Lung (tissue), 12 donors: ENCODE measurements around the gene SMTNL2. TPM values are rescaled to one million over a fixed set of nuclear protein-coding genes. Genes with fewer than 3 reads are reported as not detected.

ENCODE experiments used
- ATAC-seq: fragments of 200-7000 bp; cut with Tn5 transposase; one replicate; pipeline ENCODE4 v1.9.1; 2020; ENCODE audit warnings: moderate number of reproducible peaks; ENCODE audit not compliant: insufficient read depth, low FRiP score
- DNase-seq, 3 donors: peaks; one replicate each; pipeline ENCODE4 v3.0.0-alpha.2; 2013 to 2017
- H3K27ac ChIP-seq, 2 donors: one replicate each; pipeline ENCODE4 v1.5.1; 2013; ENCODE audit warnings: mild to moderate bottlenecking in 2 of 2, moderate library complexity in 2 of 2, control low read depth in 1 of 2, inconsistent platforms in 1 of 2, low read depth in 1 of 2, low read length in 1 of 2
- H3K27me3 ChIP-seq, 3 donors: one replicate each; pipeline ENCODE4 v1.5.1; 2013; ENCODE audit warnings: low read length in 2 of 3; ENCODE audit not compliant: control insufficient read depth in 3 of 3, insufficient read depth in 3 of 3
- H3K36me3 ChIP-seq, 4 donors: one replicate each; pipeline ENCODE4 v1.5.1; 2013; ENCODE audit warnings: low read length in 4 of 4, mild to moderate bottlenecking in 1 of 4, moderate library complexity in 1 of 4; ENCODE audit not compliant: control insufficient read depth in 4 of 4, insufficient read depth in 4 of 4
- H3K4me1 ChIP-seq, 5 donors: one replicate each; pipeline ENCODE4 v1.5.1; 2013; ENCODE audit warnings: low read length in 5 of 5, mild to moderate bottlenecking in 2 of 5, moderate library complexity in 1 of 5; ENCODE audit not compliant: control insufficient read depth in 5 of 5, insufficient read depth in 5 of 5
- H3K4me3 ChIP-seq: one replicate; pipeline ENCODE4 v1.5.1; 2013; ENCODE audit warnings: mild to moderate bottlenecking, control low read depth, moderate library complexity
- H3K9ac ChIP-seq, 2 donors: one replicate each; pipeline ENCODE4 v1.5.1; 2013; ENCODE audit warnings: low read length in 2 of 2, control low read depth in 1 of 2; ENCODE audit not compliant: insufficient read depth in 1 of 2
- H3K9me3 ChIP-seq, 4 donors: one replicate each; pipeline ENCODE4 v1.5.1; 2013; ENCODE audit warnings: low read length in 3 of 4, mild to moderate bottlenecking in 1 of 4, moderate library complexity in 1 of 4; ENCODE audit not compliant: control insufficient read depth in 4 of 4, insufficient read depth in 3 of 4
- WGBS, 2 donors: extraction: QIAGEN DNeasy Blood & Tissue Kit; methylation state at CpG; one replicate each; pipeline ENCODE4 v1.1.7; 2013; 5-methylcytosine and 5-hydroxymethylcytosine counted together
- polyA plus RNA-seq, 2 donors: library from polyadenylated mRNA; stranded (reverse); fragments of 200-250 nt; gene quantifications; one replicate each; pipeline ENCODE4 v1.2.1, GENCODE V29; 2013
- total RNA-seq, 2 donors: library from RNA; depleted of rRNA in 1 of 2; stranded (reverse); fragments of >200 nt in 1 of 2; gene quantifications; one replicate each; pipeline ENCODE4 v1.2.1, GENCODE V29; 2014 to 2021
- TF ChIP-seq, protein P1 (sequence below): IDR thresholded peaks from 2 replicates; pipeline ENCODE4 v1.5.1; 2012; ENCODE audit warnings: mild to moderate bottlenecking; ENCODE audit errors: control extremely low read depth, extremely low read depth
- donor health status: control.
- donor health status: control.
- donor health status: Bipolar disorder and iron deficiency.
- donor health status: healthy.
- donor health status: DM: yes; HTN: yes; CAD: no.

SMTNL2 gene
- total and polyA plus RNA-seq, 4 donors, result 1.5 to 18.1 (median 6.9) TPM

GRCh38 chr17:4641297-4642195 is 57.2 kb downstream of the SMTNL2 start, which contains the start of gene ALOX15:
Gene ALOX15, minus strand, starts transcription at chr17:4641678. Its CDS starts 27 bp downstream, at chr17:4641651.
- Histone ChIP-seq H3K36me3 (no peaks in the 10 kb centered on the region), H3K27ac (no peak within 1 kb of the TSS), H3K4me1 (peaks cover 0 to 25% (median 7%) of the 10 kb centered on the region in 5 donors), H3K9ac (no peak within 1 kb of the TSS), H3K9me3 (peaks cover 0 to 3% (median 0%) of the 10 kb centered on the region in 4 donors), H3K27me3 (peaks cover 0 to 35% (median 21%) of the 10 kb centered on the region in 3 donors), H3K4me3 (no peak within 1 kb of the TSS)
- DNase-seq (no peak), ATAC-seq (no peak)
- WGBS, 2 donors, result 9% methylated on average over 57 to 58 of the region's 58 CpGs
- TF ChIP-seq, protein P1, sequence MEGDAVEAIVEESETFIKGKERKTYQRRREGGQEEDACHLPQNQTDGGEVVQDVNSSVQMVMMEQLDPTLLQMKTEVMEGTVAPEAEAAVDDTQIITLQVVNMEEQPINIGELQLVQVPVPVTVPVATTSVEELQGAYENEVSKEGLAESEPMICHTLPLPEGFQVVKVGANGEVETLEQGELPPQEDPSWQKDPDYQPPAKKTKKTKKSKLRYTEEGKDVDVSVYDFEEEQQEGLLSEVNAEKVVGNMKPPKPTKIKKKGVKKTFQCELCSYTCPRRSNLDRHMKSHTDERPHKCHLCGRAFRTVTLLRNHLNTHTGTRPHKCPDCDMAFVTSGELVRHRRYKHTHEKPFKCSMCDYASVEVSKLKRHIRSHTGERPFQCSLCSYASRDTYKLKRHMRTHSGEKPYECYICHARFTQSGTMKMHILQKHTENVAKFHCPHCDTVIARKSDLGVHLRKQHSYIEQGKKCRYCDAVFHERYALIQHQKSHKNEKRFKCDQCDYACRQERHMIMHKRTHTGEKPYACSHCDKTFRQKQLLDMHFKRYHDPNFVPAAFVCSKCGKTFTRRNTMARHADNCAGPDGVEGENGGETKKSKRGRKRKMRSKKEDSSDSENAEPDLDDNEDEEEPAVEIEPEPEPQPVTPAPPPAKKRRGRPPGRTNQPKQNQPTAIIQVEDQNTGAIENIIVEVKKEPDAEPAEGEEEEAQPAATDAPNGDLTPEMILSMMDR, result no peak

DNA sequence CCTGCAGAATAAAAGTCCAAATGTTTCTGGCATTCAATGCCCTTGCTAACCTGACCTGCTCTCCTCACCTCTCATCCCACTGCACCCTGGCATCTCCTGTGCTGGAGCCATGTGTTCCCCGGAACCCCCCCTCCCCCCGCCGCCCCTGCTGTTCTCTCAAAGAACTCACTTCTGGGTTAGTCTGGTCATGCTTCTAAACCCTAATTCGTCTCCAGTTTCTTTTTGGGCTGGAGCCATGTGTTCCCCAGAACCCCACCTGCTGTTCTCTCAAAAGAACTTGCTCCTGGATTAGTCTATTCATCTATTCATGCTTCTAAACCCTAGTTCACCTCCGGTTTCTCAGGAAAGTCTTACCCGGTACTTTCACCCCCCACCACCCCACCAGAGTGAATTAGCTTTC is 58.0 kb downstream of the SMTNL2 start:
- H3K4me3 ChIP-seq, result no peak overlapping the region
- ATAC-seq, result no peak
- peaks cover 0 to 30% (median 19%) of the 10 kb centered on the region in 3 donors for H3K27me3 ChIP-seq

GRCh38 chr17:4643676-4644075 is 59.3 kb downstream of the SMTNL2 start:
- peaks cover 0 to 23% (median 17%) of the 10 kb centered on the region in 3 donors for H3K27me3 ChIP-seq
- WGBS, 2 donors, result 61 to 73% methylated on average over 4 of the region's 4 CpGs
- TF ChIP-seq, protein P1, result no peak

More for the DNA sequence above, 58.0 kb downstream of the SMTNL2 start:
- no peak overlapping the region for H3K27ac ChIP-seq
- peaks cover 0 to 3% (median 0%) of the 10 kb centered on the region in 4 donors for H3K9me3 ChIP-seq
- TF ChIP-seq, protein P1, result no peak
- no peaks in the 10 kb centered on the region for H3K36me3 ChIP-seq
- 22 to 25% methylated on average over 6 of the region's 6 CpGs for WGBS, 2 donors
- DNase-seq, result no peak
- peaks cover 0 to 25% (median 7%) of the 10 kb centered on the region in 5 donors for H3K4me1 ChIP-seq
- H3K9ac ChIP-seq, result no peak overlapping the region

More at GRCh38 chr17:4643676-4644075, 59.3 kb downstream of the SMTNL2 start:
- no peaks in the 10 kb centered on the region for H3K36me3 ChIP-seq
- H3K4me1 ChIP-seq, result peaks cover 0 to 37% (median 7%) of the 10 kb centered on the region in 5 donors
- no peak overlapping the region for H3K4me3 ChIP-seq
- ATAC-seq (no peak), DNase-seq (no peak)
- H3K9ac ChIP-seq, result no peak overlapping the region
- H3K27ac ChIP-seq, result no peak overlapping the region
- H3K9me3 ChIP-seq, result peaks cover 0 to 3% (median 0%) of the 10 kb centered on the region in 4 donors
